HG03196 (cell line): Measurements from ENCODE around the gene FGD5.

Source experiments
- ATAC-seq: cut with Tn5 transposase; IDR thresholded peaks from one replicate; pipeline ENCODE4 v1.9.1; 2021; ENCODE audit not compliant: unreplicated experiment

FGD5 gene

GRCh38 chr3:14874784-14875183, 56.0 kb downstream of the FGD5 start:
- no peak for ATAC-seq

- no peak for ATAC-seq
These were observed 56.8 kb downstream of the FGD5 start for GRCh38 chr3:14875411-14876175.

- no peak for ATAC-seq
These were observed 58.2 kb downstream of the FGD5 start for GRCh38 chr3:14876921-14877333.

GRCh38 chr3:14877469-14877868, 58.7 kb downstream of the FGD5 start:
- ATAC-seq, result no peak

GRCh38 chr3:14879211-14879874, 60.6 kb downstream of the FGD5 start:
- ATAC-seq, result no peak

GRCh38 chr3:14880447-14881106, 61.8 kb downstream of the FGD5 start:
- ATAC-seq, result no peak

- ATAC-seq, result no peak
These were observed 64.5 kb downstream of the FGD5 start for GRCh38 chr3:14883226-14883625.

- ATAC-seq, result no peak
These were observed 65.9 kb downstream of the FGD5 start for GRCh38 chr3:14884665-14885064.

- ATAC-seq, result no peak
These were observed 66.5 kb downstream of the FGD5 start for GRCh38 chr3:14885307-14885706.

GRCh38 chr3:14886101-14886500, 67.3 kb downstream of the FGD5 start:
- no peak for ATAC-seq

GRCh38 chr3:14889205-14889604, 70.4 kb downstream of the FGD5 start:
- ATAC-seq, result no peak

GRCh38 chr3:14889943-14890342, 71.2 kb downstream of the FGD5 start:
- ATAC-seq, result no peak

- peak; percentile 46 for ATAC-seq
These were observed 71.7 kb downstream of the FGD5 start for GRCh38 chr3:14890476-14890875.

GRCh38 chr3:14891135-14892132, 72.7 kb downstream of the FGD5 start:
- ATAC-seq, result no peak

GRCh38 chr3:14892226-14892625, 73.5 kb downstream of the FGD5 start:
- no peak for ATAC-seq

GRCh38 chr3:14894085-14894484, 75.3 kb downstream of the FGD5 start:
- ATAC-seq, result no peak

GRCh38 chr3:14897266-14897665, 78.5 kb downstream of the FGD5 start:
- no peak for ATAC-seq

GRCh38 chr3:14898929-14899328, 80.2 kb downstream of the FGD5 start:
- ATAC-seq, result no peak

GRCh38 chr3:14899993-14900618, 81.3 kb downstream of the FGD5 start:
- ATAC-seq, result no peak
